ENCODE data around the gene CCDC174. TPM values are rescaled to one million over a fixed set of nuclear protein-coding genes. Genes with fewer than 3 reads are reported as not detected.

The CCDC174 gene
- polyA plus RNA-seq, 2 of the 4 experiments (the other 2 are of a cell fraction) = 12.6 to 17.6 TPM

- ChIA-PET CTCF (interaction anchor here (1.0 kb wide), 1 partner anchor 240 kb away, joined by 5 read pairs; no protein-coding TSS in a partner anchor), POLR2A (interaction anchor here (1.4 kb wide), 1 partner anchor 29 kb away, joined by 5 read pairs; the partner anchor contains the start of gene CCDC174)
- no peak overlapping the region for H3K4me3 ChIP-seq
- WGBS (ENCODE audit: missing lambda C conversion rate) = 48% methylated on average over 2 of the region's 2 CpGs
- ATAC-seq (no peak), FAIRE-seq (no peak), DNase-seq (ENCODE audit: low read depth in 1 of 2, low spot score in 1 of 2) (no peak)
- H3K27ac ChIP-seq = no peak overlapping the region
- no peaks in the 10 kb centered on the region for H3K4me1 ChIP-seq
- no peak for TF ChIP-seq RCOR1 (IDR thresholded peaks at IDR 0.05; ENCODE audit: low read depth, low read length)
- TF ChIP-seq HES2 (IDR thresholded peaks at IDR 0.05) = no peak
- no peak for TF ChIP-seq BHLHE40 (IDR thresholded peaks at IDR 0.05; ENCODE audit: low read depth, low read length)
- no peak for TF ChIP-seq HEYL (CRISPR knock-in tag; IDR thresholded peaks at IDR 0.05)
- no peak for TF ChIP-seq ELK1 (IDR thresholded peaks at IDR 0.05; ENCODE audit: low read depth, low read length)
- no peak for TF ChIP-seq RFX5 (IDR thresholded peaks at IDR 0.05)
- TF ChIP-seq REST (IDR thresholded peaks at IDR 0.05) = no peak
- no peak for TF ChIP-seq GATA3 (IDR thresholded peaks at IDR 0.05; ENCODE audit: borderline replicate concordance)
- no peak for TF ChIP-seq RARB (CRISPR knock-in tag; IDR thresholded peaks at IDR 0.05)
- no peak for TF ChIP-seq NR3C1 (IDR thresholded peaks at IDR 0.05)
- peaks cover 9% of the 10 kb centered on the region; the same call in 2 of the 3 replicates for H3K9me3 ChIP-seq
- no peak overlapping the region for H3K4me2 ChIP-seq
These were observed 29.2 kb downstream of the CCDC174 start for GRCh38 chr3:14680716-14681115.

- H3K27ac ChIP-seq = no peak overlapping the region
- H3K9me3 ChIP-seq = peaks cover 9% of the 10 kb centered on the region; the same call in 2 of the 3 replicates
- no peak for ATAC-seq
- H3K4me2 ChIP-seq = no peak overlapping the region
- no peak for FAIRE-seq
- WGBS (ENCODE audit: missing lambda C conversion rate) = 88% methylated on average over 4 of the region's 4 CpGs
- H3K4me1 ChIP-seq = no peaks in the 10 kb centered on the region
- TF ChIP-seq POLR2AphosphoS2 (conservative IDR thresholded peaks at IDR 0.05; ENCODE audit: low read length) (no peak), PHF8 (IDR thresholded peaks at IDR 0.05; ENCODE audit: borderline replicate concordance, low read depth) (no peak), JUNB (IDR thresholded peaks at IDR 0.05) (no peak), MAFK (IDR thresholded peaks at IDR 0.05; ENCODE audit: partially characterized antibody) (no peak), EP300 (IDR thresholded peaks at IDR 0.05) (no peak), ZFP36 (IDR thresholded peaks at IDR 0.05; ENCODE audit: borderline replicate concordance, partially characterized antibody) (no peak), FOSL2 (IDR thresholded peaks at IDR 0.05) (no peak), FOSL2 (CRISPR knock-in tag; IDR thresholded peaks at IDR 0.05) (no peak), CTCF (IDR thresholded peaks at IDR 0.05) (no peak), HMGXB4 (CRISPR knock-in tag; IDR thresholded peaks at IDR 0.05; ENCODE audit: borderline replicate concordance) (no peak)
- DNase-seq (ENCODE audit: low read depth in 1 of 2, low spot score in 1 of 2) = no peak
- no peak overlapping the region for H3K4me3 ChIP-seq
- POLR2A ChIA-PET = no interaction called here
- CTCF ChIA-PET = interaction anchor here (0.7 to 7.4 kb wide), 4 partner anchors 10 to 480 kb away, joined by 3 to 31 read pairs (median 3); partner anchors contain the start of gene C3orf20
These were observed 32.9 kb downstream of the CCDC174 start for GRCh38 chr3:14684447-14684846.

Measured in A549 (cell line).